ENCODE data around the gene SMDT1.

- TF ChIP-seq CTCF (IDR thresholded peaks at IDR 0.05; ENCODE audit: low read depth, low read length, missing input control) = no peak
- TF ChIP-seq REST (IDR thresholded peaks at IDR 0.05) = no peak
- no peak for TF ChIP-seq TAF1 (conservative IDR thresholded peaks at IDR 0.05)
- no peak for TF ChIP-seq MAX (IDR thresholded peaks at IDR 0.05)
- TF ChIP-seq GABPA (IDR thresholded peaks at IDR 0.05 in 1 of 2, conservative IDR thresholded peaks at IDR 0.05 in 1 of 2) = no peak
- TF ChIP-seq HNF4G (IDR thresholded peaks at IDR 0.05) = no peak
- TF ChIP-seq YY1 (IDR thresholded peaks at IDR 0.05) = no peak
- no peak for TF ChIP-seq JUND (IDR thresholded peaks at IDR 0.05)
- no peak for TF ChIP-seq EGR1 (IDR thresholded peaks at IDR 0.05; ENCODE audit: low read depth in 2 of 2)
- TF ChIP-seq SP1 (IDR thresholded peaks at IDR 0.05) = no peak
- no peak for TF ChIP-seq FOXA1 (IDR thresholded peaks at IDR 0.05)
Observed at GRCh38 chr22:42132457-42132856, 53.0 kb downstream of the SMDT1 start.

Data from liver (tissue), 3 donors.